Caki2 (cell line): ENCODE results near the gene CWC27. TPM values are rescaled to one million over a fixed set of nuclear protein-coding genes. Genes with fewer than 3 reads are reported as not detected.

Source experiments
- DNase-seq: peaks from one replicate; pipeline ENCODE4 v3.0.0-alpha.2; 2015; ENCODE audit warnings: low read depth
- in situ Hi-C: cut with HindIII; loops from 2 replicates; pipeline ENCODE4 v1.10.0; 2016; ENCODE audit warnings: low sequenced_read_pairs, low pct_unique_long_range_greater_than_20kb, mixed read lengths
- total RNA-seq: library from RNA; depleted of rRNA; stranded (reverse); fragments of >200 nt; shearing (Covaris generic); gene quantifications from 2 replicates; pipeline ENCODE4 v1.2.3, GENCODE V29; 2014; ENCODE audit warnings: low replicate concordance

The CWC27 gene
- total RNA-seq, 1 experiment from 2014 or later: 15.5 TPM

DNA sequence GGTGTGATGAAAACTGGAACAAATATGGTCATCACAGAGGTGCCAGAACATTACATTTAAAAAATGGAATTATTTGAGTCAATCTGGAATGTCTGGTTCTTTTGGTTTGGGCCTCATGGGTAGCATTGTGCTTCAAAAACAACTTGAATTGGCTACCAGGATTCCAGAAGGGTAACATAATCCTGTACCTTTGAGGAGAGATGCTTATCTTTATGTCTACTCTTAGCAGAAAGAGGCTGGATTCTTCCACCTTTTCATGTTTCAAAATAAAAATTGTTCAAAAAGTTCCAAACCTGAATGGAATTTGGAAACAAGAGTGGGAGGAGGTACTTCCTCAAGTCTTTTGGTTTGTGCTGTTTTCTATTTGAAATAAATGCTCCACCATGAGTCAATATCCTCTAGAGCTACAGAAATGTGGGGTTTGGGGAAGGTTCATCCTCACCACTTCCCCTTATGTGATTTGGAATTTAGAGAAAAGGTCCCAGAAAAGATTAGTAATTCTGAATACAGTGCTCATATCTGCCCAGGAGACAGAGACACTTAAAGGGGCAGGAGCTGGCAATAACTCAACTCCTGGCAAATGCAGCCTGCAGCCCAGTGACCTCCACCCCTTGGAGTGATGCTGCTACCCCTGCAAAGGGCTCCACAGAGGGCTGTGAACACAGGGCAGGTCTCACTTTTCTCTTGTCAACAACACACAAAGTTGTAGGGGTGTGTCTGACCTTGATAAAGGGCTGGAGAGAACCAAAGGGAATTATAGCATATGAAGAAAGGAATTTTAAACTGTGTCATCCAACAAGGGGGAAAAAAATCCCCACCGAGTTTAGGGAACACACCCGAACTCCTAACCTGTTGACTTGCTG is 272.8 kb downstream of the CWC27 start:
- in situ Hi-C loops: no loop called here
- no peak for DNase-seq

DNA sequence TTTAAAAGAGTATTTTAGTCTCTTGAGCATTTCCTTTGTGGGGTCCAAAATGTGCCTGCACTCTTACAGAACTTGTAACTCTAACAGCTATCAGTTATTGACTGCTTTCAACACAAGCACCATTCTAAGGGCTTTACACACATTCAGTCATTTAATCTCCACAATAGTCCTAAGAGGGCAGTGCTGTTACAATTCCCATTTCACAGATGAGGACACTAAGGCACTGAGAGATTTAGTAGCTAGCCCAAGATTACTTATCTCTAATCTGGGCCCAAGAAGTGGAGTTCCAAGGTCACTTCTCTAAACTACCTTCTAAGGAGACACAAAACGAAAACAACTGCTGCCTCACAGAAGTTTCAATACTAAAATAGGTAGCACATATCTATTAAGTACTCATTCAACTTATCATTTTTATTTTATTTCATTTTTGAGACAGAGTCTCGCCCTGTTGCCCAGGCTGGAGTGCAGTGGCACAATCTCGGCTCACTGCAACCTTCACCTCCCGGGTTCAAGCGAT is 275.2 kb downstream of the CWC27 start:
- in situ Hi-C loops: no loop called here
- DNase-seq: no peak

DNA sequence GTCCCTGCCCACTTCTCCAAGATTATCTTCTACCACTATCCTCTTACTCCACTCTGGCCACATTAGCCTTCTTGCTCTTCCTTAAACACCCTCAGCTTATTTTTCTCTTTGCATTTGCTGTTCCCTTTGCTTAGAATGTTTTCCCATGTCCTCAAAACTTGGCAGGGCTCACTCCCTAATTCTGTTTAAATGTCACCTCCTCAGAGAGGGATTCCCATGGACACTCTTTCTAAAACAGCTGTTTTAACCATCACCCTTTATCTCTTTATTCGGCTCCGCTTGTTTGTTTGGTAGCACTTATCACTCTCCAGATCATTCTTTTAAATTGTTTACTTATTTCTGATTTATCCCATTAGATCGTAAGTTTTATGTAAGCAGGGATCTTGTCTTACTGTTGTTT is 278.5 kb downstream of the CWC27 start:
- in situ Hi-C loops: no loop called here
- DNase-seq: no peak

DNA sequence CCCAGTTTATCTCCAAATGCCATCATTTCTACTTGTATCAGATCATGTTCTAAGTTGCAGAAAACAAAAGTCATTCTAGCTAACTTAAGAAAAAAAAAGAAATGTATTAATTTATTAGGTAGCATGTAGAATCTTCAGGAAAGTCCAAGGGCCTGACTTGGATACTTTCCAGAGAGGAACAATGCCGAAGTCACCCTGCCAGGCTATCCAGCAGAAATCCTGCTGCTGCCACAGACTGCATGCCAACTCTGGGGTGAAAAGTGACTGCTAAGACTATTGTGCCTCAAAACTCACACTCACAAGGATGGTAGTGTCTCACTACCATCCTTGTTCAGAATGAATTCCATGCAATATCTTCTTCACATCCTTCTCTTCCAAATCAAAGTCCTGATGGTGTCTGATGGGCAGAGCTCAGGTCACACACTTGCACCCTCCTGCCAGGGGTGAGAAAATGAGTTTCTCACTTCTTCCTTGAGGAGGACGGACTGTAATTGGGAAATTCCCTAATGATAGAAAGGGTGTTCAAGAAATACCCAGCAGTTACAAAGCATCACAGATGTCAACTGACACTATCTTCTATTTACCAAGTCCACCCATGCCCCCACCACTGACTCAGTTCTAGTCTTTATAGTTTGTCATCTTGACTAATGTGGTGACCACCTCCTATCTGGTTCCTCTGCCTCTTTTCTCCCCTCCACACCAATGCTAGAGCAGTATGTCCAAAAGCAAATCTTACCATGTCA is 279.4 kb downstream of the CWC27 start:
- in situ Hi-C loops: no loop called here

DNA sequence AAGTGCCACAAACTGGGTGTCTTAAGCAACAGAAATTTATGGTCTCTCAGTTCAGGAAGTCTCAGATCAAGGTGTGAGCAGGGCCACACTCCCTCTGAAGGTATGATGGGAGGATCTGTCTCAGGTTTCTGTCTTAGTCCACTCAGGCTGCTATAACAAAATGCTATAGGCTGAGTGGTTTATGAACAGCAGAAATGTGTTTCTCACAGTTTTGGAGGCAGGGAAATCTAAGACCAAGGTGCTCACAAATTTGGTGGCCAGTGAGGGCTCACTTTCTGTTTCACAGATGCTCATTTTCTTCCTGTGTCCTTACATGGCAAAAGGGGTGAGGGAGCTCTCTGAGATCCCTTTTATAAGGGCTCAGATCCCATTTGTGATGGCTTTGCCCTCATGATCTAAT is 281.4 kb downstream of the CWC27 start:
- DNase-seq: no peak
- in situ Hi-C loops: no loop called here

More for the DNA sequence above, 279.4 kb downstream of the CWC27 start:
- no peak for DNase-seq

DNA sequence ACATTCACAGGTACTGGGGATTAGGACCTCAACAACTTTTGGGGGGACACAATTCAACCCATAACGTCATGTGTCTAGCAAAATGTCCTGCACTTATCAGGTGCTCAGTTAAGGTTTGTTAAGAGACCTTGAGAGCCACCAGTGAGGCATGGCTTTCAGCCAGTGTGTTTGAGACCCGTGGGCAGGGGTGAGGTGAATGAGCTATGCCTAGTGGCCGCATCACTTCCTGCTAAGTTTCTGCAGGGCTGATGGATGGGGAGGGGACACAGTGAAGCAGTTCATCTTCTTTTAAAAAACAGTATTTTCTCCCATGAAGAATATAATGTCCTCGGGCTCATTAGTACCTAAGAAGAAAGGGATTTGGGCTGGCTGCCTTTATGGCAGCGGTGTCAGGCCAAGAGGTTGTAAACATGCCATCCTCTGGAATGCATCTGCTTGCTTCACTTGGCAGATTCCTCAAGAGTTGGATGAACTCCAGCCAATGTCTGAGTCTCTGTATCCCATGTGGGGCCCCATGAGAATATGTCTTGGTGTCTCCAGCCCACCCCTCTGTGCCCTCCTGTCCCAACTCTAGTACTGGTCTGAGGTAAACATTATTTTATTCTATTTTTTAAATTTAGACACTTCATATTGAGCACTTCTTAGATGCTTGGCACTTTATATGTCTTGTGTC is 282.2 kb downstream of the CWC27 start:
- in situ Hi-C loops: no loop called here
- DNase-seq: no peak

DNA sequence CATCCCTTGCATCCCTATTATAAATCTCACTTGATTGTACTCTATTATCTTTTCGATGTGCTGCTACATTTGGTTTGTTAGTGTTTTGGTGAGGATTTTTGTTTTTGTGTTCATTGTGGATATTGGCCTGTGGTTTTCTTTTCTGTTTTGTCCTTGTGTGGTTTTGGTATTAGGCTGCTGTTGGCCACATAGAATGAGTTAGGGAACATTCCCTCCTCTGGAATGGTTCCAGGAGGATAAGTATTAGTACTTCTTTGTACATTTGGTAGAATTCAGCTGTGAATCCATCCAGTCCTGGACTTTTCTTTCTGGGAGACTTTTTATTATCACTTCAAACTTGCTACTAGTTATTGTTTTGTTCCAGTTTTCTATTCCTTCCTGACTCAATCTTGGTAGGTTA is 287.2 kb downstream of the CWC27 start:
- DNase-seq: no peak
- in situ Hi-C loops: no loop called here

DNA sequence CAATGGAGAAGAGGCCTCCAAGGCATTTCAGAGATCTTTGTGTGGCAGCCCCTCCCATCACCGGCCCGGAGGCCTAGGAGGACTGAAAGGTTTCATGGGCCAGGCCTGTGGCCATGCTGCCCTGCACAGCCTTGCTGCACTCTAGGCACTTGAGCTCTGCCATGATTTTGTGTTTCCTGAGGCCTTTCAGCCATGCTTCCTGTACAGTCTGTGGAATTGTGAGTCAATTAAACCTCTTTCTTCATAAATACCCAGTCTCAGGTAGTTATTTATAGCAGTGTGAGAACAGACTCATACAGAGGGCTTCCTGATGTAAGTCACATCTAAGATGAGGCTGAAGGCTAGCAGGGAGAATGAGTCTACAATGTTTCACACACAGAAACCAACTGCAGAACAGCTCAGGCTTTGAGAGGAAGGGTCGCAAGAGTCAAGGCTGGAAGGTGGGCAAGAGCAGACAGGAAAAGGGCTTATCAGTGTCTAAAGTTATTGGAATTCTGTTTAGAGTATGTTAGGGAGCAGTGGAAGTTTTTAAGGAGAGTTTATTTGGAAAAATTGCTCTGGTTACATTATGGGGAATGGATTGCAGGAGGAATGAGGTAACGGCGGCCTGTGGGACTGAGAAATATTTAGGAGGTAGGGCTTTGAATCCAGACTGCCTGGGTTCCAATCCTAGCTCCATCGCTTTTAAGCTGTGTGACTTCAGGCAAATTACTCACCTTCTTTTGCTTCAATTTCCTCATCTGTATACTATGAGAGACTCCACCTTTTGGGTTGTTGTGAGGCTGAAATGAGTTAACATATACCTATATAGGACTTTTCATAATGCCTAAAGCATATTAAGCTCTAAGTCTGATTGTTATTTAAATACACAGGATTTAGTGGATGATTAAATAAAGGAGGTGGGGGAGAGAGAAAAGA is 291.2 kb downstream of the CWC27 start:
- in situ Hi-C loops: no loop called here
- no peak for DNase-seq

DNA sequence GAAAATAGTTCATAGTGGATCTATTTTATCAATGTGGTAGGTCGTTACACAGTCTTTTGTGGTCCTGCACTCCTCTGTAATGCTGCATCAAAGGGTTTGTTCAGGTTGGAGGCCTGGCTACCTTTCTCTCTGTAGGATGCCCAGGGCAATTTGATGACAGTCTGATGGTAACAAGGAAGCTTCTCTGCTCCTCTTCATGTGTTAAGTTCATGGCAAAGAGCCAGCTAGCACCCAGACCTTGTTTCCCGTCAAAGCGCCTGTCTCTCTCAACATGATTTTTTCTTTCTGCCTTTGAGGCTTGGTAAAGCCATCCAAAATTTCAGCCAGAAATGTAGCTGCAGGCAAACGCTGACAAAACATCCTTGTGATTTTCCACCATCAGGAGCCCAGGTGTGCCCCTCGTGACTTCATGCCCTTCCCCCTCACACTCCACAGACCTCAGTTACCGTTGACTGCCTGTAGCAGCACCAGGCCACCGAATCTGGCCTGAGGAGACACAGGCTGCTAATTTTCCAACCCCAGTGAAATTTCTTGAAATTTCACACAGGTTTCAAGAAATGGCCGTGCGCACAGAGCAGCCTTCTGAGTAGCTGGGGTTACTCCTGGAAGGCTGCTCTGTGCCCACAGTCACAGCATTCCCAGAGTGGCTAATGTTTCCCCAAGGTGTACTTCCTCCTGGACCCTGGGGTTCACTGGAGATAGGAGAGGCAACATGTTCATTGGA is 292.7 kb downstream of the CWC27 start:
- no peak for DNase-seq
- in situ Hi-C loops: no loop called here

DNA sequence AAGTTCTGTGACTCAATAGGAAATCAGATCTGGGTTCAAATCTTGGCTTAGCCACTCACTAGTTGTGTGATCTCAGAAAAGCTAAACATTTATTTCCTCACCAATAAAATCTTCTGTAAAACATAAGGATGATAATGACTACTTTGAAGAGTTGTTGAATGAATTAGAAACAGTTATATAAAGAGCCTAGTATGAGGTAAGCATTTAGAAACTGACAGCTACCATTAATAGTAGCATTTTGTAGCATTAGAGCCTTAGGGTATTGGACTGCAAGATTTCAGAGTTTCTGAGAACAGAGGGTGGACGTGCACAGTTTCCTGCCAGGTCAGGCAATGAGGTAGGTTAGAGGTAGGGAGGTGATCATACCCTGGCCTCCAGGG is 293.2 kb downstream of the CWC27 start:
- no peak for DNase-seq
- in situ Hi-C loops: no loop called here

DNA sequence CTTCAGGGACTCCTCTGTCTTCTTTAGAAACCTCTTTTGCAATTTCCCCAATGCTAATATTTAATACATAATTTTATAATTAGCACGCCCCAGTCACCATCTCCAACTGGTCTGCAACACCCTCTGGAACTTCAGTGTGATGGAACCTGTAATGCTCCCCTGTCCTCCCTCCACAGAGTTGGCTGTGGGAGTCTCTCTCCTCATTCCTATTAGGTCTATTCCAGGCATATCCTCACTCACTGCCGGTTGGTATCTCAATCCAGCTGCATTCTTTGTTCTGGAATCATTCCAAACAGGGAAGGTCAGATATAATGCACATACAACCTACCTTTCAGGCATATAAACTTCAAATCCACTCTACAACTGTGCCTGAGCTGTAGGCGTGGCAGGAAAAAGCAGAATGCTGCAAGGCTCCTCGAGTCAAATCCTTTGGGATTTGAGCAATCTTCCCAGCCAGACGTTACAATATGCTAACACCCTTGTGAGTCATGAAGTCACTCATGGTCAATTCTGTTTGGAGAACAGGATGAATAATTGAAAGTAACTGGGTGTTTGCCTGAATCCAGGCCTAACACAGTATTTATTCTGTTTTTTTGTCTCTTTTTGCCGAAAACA is 293.8 kb downstream of the CWC27 start:
- DNase-seq: peak; percentile 27
- in situ Hi-C loops: no loop called here

DNA sequence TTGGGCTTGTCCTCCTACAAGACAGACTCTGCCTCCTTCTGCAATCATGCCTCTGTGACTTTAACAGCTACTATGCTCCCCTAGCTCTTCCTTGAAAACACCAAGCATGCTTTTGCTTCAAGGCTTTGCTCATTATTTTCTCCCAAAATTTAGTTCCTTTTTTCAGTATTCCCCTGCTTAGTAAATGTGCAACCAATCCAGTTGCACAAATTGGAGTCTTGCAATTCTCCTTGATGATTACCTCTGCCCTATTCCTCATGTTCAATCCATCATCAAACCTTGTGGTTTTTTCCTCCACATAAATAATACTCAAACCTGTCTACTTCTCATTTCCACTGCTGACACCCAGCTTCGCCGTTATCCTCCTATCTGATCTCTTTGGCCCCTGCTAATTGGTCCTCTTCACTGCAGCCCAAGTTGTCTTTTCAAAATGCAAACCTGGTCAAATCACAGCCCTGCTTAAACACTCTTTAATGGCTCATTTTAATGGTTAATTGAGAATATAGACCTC is 296.3 kb downstream of the CWC27 start:
- in situ Hi-C loops: no loop called here
- DNase-seq: no peak

DNA sequence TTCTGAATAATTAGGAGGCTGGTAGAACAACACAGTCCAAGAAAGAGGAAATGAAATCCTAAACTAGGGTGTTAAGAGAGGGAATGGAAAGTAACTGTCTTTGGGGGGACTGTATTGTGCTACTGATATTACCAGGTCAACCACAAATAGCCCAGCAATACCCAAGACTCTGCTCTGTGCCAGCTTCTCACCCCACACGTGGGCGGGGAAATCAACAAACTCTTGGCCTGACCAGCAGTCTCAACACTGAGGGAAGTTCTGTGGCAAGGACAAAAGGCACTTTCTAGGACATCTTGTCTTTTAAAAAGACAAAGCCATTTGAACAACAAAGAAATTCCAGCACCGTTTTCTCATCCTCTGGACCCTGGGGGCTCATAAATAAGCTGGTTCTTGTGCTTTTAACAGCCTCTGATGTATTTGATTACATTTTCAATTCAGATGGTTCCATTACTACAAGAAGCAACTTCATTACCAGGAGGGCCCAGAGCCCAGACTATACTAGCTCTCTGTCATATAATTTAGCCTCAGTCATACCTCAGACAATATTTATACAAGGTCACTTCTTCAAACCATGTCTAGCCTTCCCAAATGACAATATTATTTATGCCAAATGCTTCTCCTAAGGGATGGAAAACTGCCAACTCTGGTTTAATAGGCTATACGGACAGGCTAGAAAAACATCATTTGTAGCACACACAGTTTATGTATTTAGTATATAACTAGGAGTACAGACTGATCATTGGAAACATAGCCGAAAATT is 297.8 kb downstream of the CWC27 start:
- in situ Hi-C loops: no loop called here
- no peak for DNase-seq

DNA sequence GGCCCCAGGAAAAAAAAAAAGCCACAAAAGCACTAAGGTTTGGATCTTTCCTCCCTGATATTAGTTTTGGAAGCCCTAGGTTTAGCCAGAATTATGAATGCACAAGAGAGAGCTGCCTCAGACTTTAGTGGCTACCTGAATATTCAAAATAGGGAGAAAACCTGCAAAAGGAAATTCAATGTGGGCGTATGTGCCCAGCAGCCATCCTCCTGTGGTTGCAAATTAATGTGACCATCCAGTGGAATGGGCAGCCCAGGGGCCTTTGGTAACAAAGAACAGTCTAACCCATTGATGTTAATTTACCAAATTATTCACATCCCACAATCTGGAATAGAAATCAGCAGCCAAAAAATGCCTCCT is 298.4 kb downstream of the CWC27 start:
- DNase-seq: no peak
- in situ Hi-C loops: no loop called here
